Upper lobe of right lung (tissue), 1 donor: ENCODE results near the gene USP8. TPM values are rescaled to one million over a fixed set of nuclear protein-coding genes. Genes with fewer than 3 reads are reported as not detected.

ENCODE experiments used
- ATAC-seq: fragments of 200-7000 bp; cut with Tn5 transposase; one replicate; pipeline ENCODE4 v1.9.1; 2020; ENCODE audit warnings: mild to moderate bottlenecking, moderate library complexity
- DNase-seq: peaks from one replicate; pipeline ENCODE4 v3.0.0-alpha.2; 2020
- H3K27ac ChIP-seq: fragments of 200-600 bp; one replicate; pipeline ENCODE4 v1.8.0; 2022
- H3K27me3 ChIP-seq: fragments of 200-600 bp; one replicate; pipeline ENCODE4 v1.8.0; 2022; ENCODE audit warnings: mild to moderate bottlenecking
- H3K36me3 ChIP-seq: fragments of 200-600 bp; one replicate; pipeline ENCODE4 v1.8.0; 2022
- H3K4me1 ChIP-seq: fragments of 200-600 bp; one replicate; pipeline ENCODE4 v1.8.0; 2022
- H3K4me3 ChIP-seq: fragments of 200-600 bp; one replicate; pipeline ENCODE4 v1.8.0; 2022; ENCODE audit warnings: mild to moderate bottlenecking
- H3K9me3 ChIP-seq: fragments of 200-600 bp; one replicate; pipeline ENCODE4 v1.8.0; 2022
- intact Hi-C: fragments of 100-400 bp; cut with DNase I; formaldehyde crosslinking; loops from one replicate; pipeline ENCODE4 v1.11.0; 2022
- total RNA-seq: library from RNA; stranded (reverse); fragmentation: NEBNext Ultra II Directional; extraction: Animal tissue kit (Norgen Biotek cat#: 25700); gene quantifications from one replicate; pipeline ENCODE4 v1.2.1, GENCODE V29; 2021
- TF ChIP-seq, protein P1 (sequence below): fragments of 200-600 bp; IDR thresholded peaks from one replicate; pipeline ENCODE4 v1.8.0; 2022; ENCODE audit warnings: antibody characterized with exemption
- donor health status: DM: no; HTN: yes; CAD: no; lungs with severe emphysema.

The USP8 gene
- total RNA-seq, 1 donor from 2014 or later, result 65.1 TPM

DNA sequence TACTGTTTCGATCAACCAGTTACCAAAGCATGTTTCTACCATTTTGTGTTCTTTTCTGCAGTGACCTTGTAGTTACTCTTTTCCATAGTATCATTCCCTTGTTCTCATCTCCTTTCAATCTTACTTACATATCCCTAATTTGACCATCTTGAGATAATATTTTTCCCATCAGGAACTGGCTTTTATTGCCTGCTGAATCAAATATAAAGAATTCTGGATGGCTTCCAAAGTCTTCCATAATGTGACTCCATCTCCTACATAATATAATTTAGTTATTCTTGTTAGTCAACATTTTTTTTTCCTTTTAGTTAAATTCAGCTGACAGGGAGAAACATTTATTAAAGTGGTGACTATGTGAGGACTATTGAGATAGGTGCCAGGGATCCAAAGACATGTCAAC, 7.0 kb downstream of the USP8 start:
- Histone ChIP-seq H3K9me3 (no peaks in the 10 kb centered on the region), H3K36me3 (peaks cover 13% of the 10 kb centered on the region), H3K27ac (no peak overlapping the region), H3K27me3 (no peaks in the 10 kb centered on the region), H3K4me3 (no peak overlapping the region), H3K4me1 (peaks cover under 1% of the 10 kb centered on the region)
- TF ChIP-seq, protein P1, sequence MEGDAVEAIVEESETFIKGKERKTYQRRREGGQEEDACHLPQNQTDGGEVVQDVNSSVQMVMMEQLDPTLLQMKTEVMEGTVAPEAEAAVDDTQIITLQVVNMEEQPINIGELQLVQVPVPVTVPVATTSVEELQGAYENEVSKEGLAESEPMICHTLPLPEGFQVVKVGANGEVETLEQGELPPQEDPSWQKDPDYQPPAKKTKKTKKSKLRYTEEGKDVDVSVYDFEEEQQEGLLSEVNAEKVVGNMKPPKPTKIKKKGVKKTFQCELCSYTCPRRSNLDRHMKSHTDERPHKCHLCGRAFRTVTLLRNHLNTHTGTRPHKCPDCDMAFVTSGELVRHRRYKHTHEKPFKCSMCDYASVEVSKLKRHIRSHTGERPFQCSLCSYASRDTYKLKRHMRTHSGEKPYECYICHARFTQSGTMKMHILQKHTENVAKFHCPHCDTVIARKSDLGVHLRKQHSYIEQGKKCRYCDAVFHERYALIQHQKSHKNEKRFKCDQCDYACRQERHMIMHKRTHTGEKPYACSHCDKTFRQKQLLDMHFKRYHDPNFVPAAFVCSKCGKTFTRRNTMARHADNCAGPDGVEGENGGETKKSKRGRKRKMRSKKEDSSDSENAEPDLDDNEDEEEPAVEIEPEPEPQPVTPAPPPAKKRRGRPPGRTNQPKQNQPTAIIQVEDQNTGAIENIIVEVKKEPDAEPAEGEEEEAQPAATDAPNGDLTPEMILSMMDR, result no peak
- intact Hi-C loops, result no loop called here
- ATAC-seq (no peak), DNase-seq (no peak)

DNA sequence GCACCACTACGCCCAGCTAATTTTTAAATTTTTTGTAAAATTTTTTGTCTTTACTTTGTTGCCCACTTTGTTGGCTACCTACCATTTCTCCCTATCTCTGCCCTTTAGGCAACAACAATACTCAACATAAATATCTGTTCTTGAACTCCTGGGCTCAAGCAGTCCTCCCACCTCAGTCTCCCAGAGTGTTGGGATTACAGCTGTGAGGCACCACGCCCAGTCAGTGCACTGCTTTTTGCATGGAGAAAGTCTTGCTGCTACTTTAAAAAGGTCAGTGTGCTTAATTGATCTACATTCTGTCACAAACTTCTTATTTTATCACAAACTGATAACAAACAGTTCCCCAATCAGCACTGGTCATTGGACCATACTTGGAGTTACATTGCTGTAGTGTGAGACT, 8.0 kb downstream of the USP8 start:
- TF ChIP-seq, protein P1, result no peak
- H3K4me1 ChIP-seq, result no peaks in the 10 kb centered on the region
- no peak for DNase-seq

DNA sequence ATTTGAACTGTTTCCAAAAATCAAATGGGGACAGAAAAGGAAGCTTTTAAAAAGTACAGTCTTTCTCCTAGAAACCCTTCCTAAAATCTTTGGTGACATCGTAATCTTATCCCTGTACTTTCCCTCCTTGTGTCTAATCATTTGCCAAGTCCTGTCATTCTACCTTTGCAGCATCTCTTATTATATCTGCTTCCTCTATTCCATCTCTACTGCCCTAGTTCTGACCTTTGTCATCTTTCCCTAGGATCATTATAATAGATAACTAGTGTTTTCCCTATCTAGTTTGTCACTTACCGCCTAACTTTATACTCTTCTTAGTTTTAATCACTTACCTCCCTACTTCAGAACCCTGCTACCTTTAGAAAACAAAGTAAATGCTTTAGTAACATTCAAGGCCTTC, 11.6 kb downstream of the USP8 start:
- no peak overlapping the region for H3K27ac ChIP-seq
- H3K27me3 ChIP-seq, result no peaks in the 10 kb centered on the region
- no peak for DNase-seq
- no peak for ATAC-seq
- H3K9me3 ChIP-seq, result no peaks in the 10 kb centered on the region
- H3K4me3 ChIP-seq, result no peak overlapping the region
- peaks cover 32% of the 10 kb centered on the region for H3K36me3 ChIP-seq
- intact Hi-C loops, result no loop called here
- TF ChIP-seq, protein P1, result no peak
- no peaks in the 10 kb centered on the region for H3K4me1 ChIP-seq

More for the DNA sequence above, 8.0 kb downstream of the USP8 start:
- Histone ChIP-seq H3K27me3 (no peaks in the 10 kb centered on the region), H3K9me3 (no peaks in the 10 kb centered on the region), H3K36me3 (peaks cover 10% of the 10 kb centered on the region), H3K27ac (no peak overlapping the region), H3K4me3 (no peak overlapping the region)
- ATAC-seq, result no peak
- intact Hi-C loops, result no loop called here

DNA sequence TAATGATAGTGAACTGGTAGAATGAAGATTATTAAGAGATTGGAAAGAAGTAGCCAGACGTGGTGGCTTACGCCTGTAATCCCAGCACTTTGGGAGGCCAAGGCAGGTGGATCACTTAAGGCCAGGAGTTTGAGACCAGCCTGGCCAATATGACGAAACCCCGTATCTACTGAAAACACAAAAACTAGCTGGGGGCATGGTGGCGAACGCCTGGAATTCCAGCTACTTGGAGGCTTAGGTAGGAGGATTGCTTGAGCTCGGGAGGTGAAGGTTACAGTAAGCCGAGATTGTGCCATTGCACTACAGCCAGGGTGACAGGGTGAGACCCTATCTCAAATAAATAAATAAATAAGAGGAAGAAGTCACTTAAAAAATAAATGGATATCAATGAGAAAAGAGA, 14.0 kb downstream of the USP8 start:
- H3K4me3 ChIP-seq, result no peak overlapping the region
- DNase-seq (no peak), ATAC-seq (no peak)
- H3K36me3 ChIP-seq, result peaks cover 45% of the 10 kb centered on the region
- no peaks in the 10 kb centered on the region for H3K27me3 ChIP-seq
- no peaks in the 10 kb centered on the region for H3K9me3 ChIP-seq
- H3K27ac ChIP-seq, result no peak overlapping the region
- intact Hi-C loops, result no loop called here
- TF ChIP-seq, protein P1, result no peak
- H3K4me1 ChIP-seq, result no peaks in the 10 kb centered on the region

DNA sequence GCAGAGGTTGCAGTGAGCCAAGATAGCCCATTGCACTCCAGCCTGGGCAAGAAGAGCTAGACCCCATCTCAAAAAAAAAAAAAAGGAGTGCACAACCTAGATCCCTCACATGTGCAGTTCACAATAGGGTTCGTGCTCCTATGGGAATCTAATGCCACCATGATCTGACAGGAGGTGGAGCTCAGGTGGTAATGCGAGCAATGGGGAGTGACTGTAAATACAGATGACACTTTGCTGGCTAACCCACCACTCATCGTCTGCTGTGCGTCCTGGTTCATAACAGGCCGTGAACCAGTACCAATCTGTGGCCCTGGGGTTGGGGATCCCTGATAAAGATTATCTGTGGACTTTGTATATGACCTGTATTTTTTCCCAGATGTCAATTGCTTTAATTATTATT, 16.7 kb downstream of the USP8 start:
- peaks cover 62% of the 10 kb centered on the region for H3K36me3 ChIP-seq
- no peaks in the 10 kb centered on the region for H3K9me3 ChIP-seq
- no peaks in the 10 kb centered on the region for H3K4me1 ChIP-seq
- H3K4me3 ChIP-seq, result no peak overlapping the region
- H3K27me3 ChIP-seq, result no peaks in the 10 kb centered on the region
- TF ChIP-seq, protein P1, result no peak
- ATAC-seq (no peak), DNase-seq (no peak)
- no peak overlapping the region for H3K27ac ChIP-seq
- intact Hi-C loops, result no loop called here

DNA sequence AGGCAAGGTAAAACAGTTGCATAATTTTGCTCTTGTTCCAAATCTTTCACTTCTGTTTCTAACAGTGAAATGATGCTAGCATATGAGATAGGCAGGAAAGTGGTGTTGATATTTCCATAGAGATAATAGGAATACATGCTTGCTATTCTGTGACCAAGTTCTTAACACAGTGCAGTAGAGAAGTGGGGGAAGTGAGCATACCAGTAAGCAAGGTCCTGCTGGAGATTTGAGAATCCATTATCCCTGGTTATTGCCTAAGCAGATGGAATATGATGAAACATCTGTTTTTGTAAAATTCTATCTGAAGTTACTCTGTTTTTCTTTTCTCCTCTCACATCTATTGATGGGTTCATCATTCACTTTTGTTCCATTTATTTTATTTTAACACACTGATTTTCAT, 28.7 kb downstream of the USP8 start:
- Histone ChIP-seq H3K27me3 (no peaks in the 10 kb centered on the region), H3K36me3 (peaks cover 63% of the 10 kb centered on the region), H3K9me3 (no peaks in the 10 kb centered on the region), H3K4me1 (no peaks in the 10 kb centered on the region), H3K4me3 (no peak overlapping the region), H3K27ac (no peak overlapping the region)
- DNase-seq (no peak), ATAC-seq (no peak)
- TF ChIP-seq, protein P1, result no peak
- intact Hi-C loops, result no loop called here
